HepG2 (cell line): ENCODE results near the gene NGEF. TPM values are rescaled to one million over a fixed set of nuclear protein-coding genes. Genes with fewer than 3 reads are reported as not detected.
A peak's percentile ranks its signal among the peaks of the same experiment; 100 is the strongest.

ENCODE experiments used
- ARID2 ChIP-seq: sonication (generic); formaldehyde crosslinking; IDR thresholded peaks from 2 replicates; pipeline ENCODE4 v1.8.1; 2022; ENCODE audit warnings: mild to moderate bottlenecking, missing genetic modification reagents, borderline replicate concordance
- BCL3 ChIP-seq: sonication (generic); formaldehyde crosslinking; IDR thresholded peaks from 2 replicates; pipeline ENCODE4 v1.5.1; 2020; ENCODE audit warnings: mild to moderate bottlenecking, missing genetic modification reagents, moderate library complexity
- EED ChIP-seq: sonication (generic); formaldehyde crosslinking; IDR thresholded peaks from 2 replicates; pipeline ENCODE4 v1.5.0; 2020; ENCODE audit warnings: mild to moderate bottlenecking, missing genetic modification reagents
- ETV5 ChIP-seq: IDR thresholded peaks from 2 replicates; pipeline ENCODE4 v1.6.1; 2018; ENCODE audit warnings: missing biosample characterization, missing genetic modification reagents, inconsistent platforms, borderline replicate concordance
- GLI4 ChIP-seq: sonication (generic); formaldehyde crosslinking; IDR thresholded peaks from 2 replicates; pipeline ENCODE4 v1.5.1; 2020; ENCODE audit warnings: missing genetic modification reagents, mild to moderate bottlenecking, moderate library complexity, borderline replicate concordance
- JDP2 ChIP-seq: sonication (generic); formaldehyde crosslinking; IDR thresholded peaks from 2 replicates; pipeline ENCODE4 v1.8.1; 2022; ENCODE audit warnings: missing genetic modification reagents, borderline replicate concordance
- MTERF4 ChIP-seq: sonication (generic); formaldehyde crosslinking; IDR thresholded peaks from 2 replicates; pipeline ENCODE4 v1.8.0; 2023; ENCODE audit warnings: mild to moderate bottlenecking, missing genetic modification reagents
- NFIC ChIP-seq: IDR thresholded peaks from 2 replicates; pipeline ENCODE4 v1.6.1; 2012; ENCODE audit warnings: mild to moderate bottlenecking, low read length, inconsistent platforms
- PHF21A ChIP-seq: sonication (generic); formaldehyde crosslinking; IDR thresholded peaks from 2 replicates; pipeline ENCODE4 v1.5.0; 2020; ENCODE audit warnings: mild to moderate bottlenecking, missing genetic modification reagents
- RNF2 ChIP-seq: fragments of 450-650 bp; conservative IDR thresholded peaks from 2 replicates; pipeline ENCODE4 v1.6.1; 2016; ENCODE audit warnings: low read depth
- TBX2 ChIP-seq: sonication (generic); formaldehyde crosslinking; IDR thresholded peaks from 2 replicates; pipeline ENCODE4 v1.5.0; 2020; ENCODE audit warnings: missing genetic modification reagents, mild to moderate bottlenecking, borderline replicate concordance
- TGIF2 ChIP-seq: IDR thresholded peaks from 2 replicates; pipeline ENCODE4 v1.6.1; 2016; ENCODE audit warnings: control low read depth, missing compliant biosample characterization
- ZFP37 ChIP-seq: sonication (generic); formaldehyde crosslinking; IDR thresholded peaks from 2 replicates; pipeline ENCODE4 v1.4.0; 2020; ENCODE audit warnings: missing genetic modification reagents, borderline replicate concordance
- ZNF10 ChIP-seq: sonication (generic); formaldehyde crosslinking; IDR thresholded peaks from 2 replicates; pipeline ENCODE4 v1.4.0; 2020; ENCODE audit warnings: mild to moderate bottlenecking, low read depth, missing genetic modification reagents, borderline replicate concordance
- ZNF230 ChIP-seq: sonication (generic); formaldehyde crosslinking; IDR thresholded peaks from 2 replicates; pipeline ENCODE4 v1.4.0; 2020; ENCODE audit warnings: mild to moderate bottlenecking, missing genetic modification reagents
- ZNF354B ChIP-seq: sonication (generic); formaldehyde crosslinking; IDR thresholded peaks from 2 replicates; pipeline ENCODE4 v1.8.0; 2022; ENCODE audit warnings: mild to moderate bottlenecking, missing genetic modification reagents
- ZNF367 ChIP-seq: sonication (generic); formaldehyde crosslinking; IDR thresholded peaks from 2 replicates; pipeline ENCODE4 v1.4.0; 2020; ENCODE audit warnings: missing genetic modification reagents, borderline replicate concordance
- ZSCAN22 ChIP-seq: sonication (generic); formaldehyde crosslinking; IDR thresholded peaks from 2 replicates; pipeline ENCODE4 v1.4.0; 2020; ENCODE audit warnings: mild to moderate bottlenecking, missing genetic modification reagents
- polyA plus RNA-seq, 8 experiments: library from polyadenylated mRNA; depleted of rRNA in 3 of 8; stranded (reverse) in 7 of 8; unstranded in 1 of 8; fragments of >200 nt; fragmentation: Illumina TruSeq in 4 of 8; extraction: Trizol in 4 of 8; gene quantifications; 2 replicates each; pipeline versions ENCODE4 v1.2.1 to v1.2.3, GENCODE V29; 2011 to 2016; ENCODE audit warnings: low read depth in 4 of 8, missing spikeins in 1 of 8, mixed read lengths in 1 of 8; ENCODE audit not compliant: insufficient read depth in 1 of 8
- total RNA-seq, 5 experiments: library from RNA; depleted of rRNA; stranded (reverse); fragments of >200 nt; fragmentation: Illumina TruSeq; extraction: Trizol; gene quantifications; 2 replicates each; pipeline ENCODE4 v1.2.3, GENCODE V29; 2016; ENCODE audit warnings: low read depth in 1 of 5
- TF ChIP-seq, protein P1 (sequence below): sonication (generic); formaldehyde crosslinking; IDR thresholded peaks from 2 replicates; pipeline ENCODE4 v1.4.0; 2020; ENCODE audit warnings: mild to moderate bottlenecking, missing genetic modification reagents
- TF ChIP-seq, protein P2 (sequence below): sonication (generic); formaldehyde crosslinking; IDR thresholded peaks from 2 replicates; pipeline ENCODE4 v1.5.0; 2020; ENCODE audit warnings: missing genetic modification reagents
- TF ChIP-seq, protein P3 (sequence below): sonication (generic); formaldehyde crosslinking; IDR thresholded peaks from 2 replicates; pipeline ENCODE4 v1.5.0; 2020; ENCODE audit warnings: missing genetic modification reagents
- TF ChIP-seq, protein P4 (sequence below): sonication (generic); formaldehyde crosslinking; IDR thresholded peaks from 2 replicates; pipeline ENCODE4 v1.5.0; 2020; ENCODE audit warnings: mild to moderate bottlenecking, missing genetic modification reagents

Gene NGEF
- total and polyA plus RNA-seq, 2 of the 13 experiments (the other 11 are each of a cell fraction or from before 2014, with no cell fraction given) = 14.4 to 36.9 TPM

DNA sequence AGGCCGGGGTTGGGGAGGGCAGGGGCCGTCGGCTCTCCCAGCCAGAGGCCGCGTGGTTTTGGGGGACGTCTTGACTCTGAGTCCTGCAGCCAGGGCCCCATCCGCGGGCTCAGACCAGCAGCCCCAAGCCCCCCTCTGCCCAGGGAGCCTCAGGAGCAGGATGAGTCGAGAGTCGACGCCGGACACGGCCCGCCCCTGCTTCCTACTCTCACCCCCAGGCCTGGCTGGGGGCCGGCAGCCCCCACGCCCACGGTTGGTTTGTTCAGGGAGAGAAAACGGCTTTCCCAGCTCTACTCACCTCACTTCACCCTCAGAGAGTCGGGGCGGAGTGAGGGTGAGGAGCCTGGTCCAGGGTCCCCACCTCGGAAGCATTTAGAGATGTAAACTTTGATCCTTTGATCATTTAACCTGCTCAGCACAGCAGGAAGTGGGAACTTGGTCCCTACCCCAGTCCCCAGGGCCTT is 136.0 kb downstream of the NGEF start (continued):
- TF ChIP-seq ZNF230 (CRISPR knock-in tag) (no peak), ARID2 (CRISPR knock-in tag) (no peak), ZFP37 (CRISPR knock-in tag) (no peak), PHF21A (peak; percentile 48; the same call in 1 of the 2 replicates), EED (CRISPR knock-in tag) (no peak), ZNF367 (no peak), ETV5 (CRISPR knock-in tag) (peak; percentile 62; the same call in 1 of the 2 replicates), RNF2 (no peak), TGIF2 (CRISPR knock-in tag) (no peak), ZSCAN22 (CRISPR knock-in tag) (no peak), NFIC (no peak), ZNF354B (CRISPR knock-in tag) (no peak), BCL3 (peak; percentile 14; the same call in 1 of the 2 replicates), JDP2 (CRISPR knock-in tag) (no peak), ZNF10 (CRISPR knock-in tag) (no peak), TBX2 (CRISPR knock-in tag) (peak; percentile 23; the same call in 1 of the 2 replicates), GLI4 (CRISPR knock-in tag) (no peak; the same call in 1 of the 2 replicates), MTERF4 (CRISPR knock-in tag) (no peak)
- TF ChIP-seq, protein P1, sequence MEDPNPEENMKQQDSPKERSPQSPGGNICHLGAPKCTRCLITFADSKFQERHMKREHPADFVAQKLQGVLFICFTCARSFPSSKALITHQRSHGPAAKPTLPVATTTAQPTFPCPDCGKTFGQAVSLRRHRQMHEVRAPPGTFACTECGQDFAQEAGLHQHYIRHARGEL (CRISPR knock-in tag) = 0 out of 2 replicates have a peak, but pooled peaks have one; percentile 10
- TF ChIP-seq, protein P2, sequence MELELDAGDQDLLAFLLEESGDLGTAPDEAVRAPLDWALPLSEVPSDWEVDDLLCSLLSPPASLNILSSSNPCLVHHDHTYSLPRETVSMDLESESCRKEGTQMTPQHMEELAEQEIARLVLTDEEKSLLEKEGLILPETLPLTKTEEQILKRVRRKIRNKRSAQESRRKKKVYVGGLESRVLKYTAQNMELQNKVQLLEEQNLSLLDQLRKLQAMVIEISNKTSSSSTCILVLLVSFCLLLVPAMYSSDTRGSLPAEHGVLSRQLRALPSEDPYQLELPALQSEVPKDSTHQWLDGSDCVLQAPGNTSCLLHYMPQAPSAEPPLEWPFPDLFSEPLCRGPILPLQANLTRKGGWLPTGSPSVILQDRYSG (CRISPR knock-in tag) = no peak
- TF ChIP-seq, protein P3, sequence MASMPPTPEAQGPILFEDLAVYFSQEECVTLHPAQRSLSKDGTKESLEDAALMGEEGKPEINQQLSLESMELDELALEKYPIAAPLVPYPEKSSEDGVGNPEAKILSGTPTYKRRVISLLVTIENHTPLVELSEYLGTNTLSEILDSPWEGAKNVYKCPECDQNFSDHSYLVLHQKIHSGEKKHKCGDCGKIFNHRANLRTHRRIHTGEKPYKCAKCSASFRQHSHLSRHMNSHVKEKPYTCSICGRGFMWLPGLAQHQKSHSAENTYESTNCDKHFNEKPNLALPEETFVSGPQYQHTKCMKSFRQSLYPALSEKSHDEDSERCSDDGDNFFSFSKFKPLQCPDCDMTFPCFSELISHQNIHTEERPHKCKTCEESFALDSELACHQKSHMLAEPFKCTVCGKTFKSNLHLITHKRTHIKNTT (CRISPR knock-in tag) = no peak
- TF ChIP-seq, protein P4, sequence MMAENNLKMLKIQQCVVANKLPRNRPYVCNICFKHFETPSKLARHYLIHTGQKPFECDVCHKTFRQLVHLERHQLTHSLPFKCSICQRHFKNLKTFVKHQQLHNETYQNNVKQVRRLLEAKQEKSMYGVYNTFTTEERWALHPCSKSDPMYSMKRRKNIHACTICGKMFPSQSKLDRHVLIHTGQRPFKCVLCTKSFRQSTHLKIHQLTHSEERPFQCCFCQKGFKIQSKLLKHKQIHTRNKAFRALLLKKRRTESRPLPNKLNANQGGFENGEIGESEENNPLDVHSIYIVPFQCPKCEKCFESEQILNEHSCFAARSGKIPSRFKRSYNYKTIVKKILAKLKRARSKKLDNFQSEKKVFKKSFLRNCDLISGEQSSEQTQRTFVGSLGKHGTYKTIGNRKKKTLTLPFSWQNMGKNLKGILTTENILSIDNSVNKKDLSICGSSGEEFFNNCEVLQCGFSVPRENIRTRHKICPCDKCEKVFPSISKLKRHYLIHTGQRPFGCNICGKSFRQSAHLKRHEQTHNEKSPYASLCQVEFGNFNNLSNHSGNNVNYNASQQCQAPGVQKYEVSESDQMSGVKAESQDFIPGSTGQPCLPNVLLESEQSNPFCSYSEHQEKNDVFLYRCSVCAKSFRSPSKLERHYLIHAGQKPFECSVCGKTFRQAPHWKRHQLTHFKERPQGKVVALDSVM (CRISPR knock-in tag) = no peak
